NOMO-1 (cell line): ENCODE results near the gene SPARC.

Source experiments
- DNase-seq, 2 experiments: peaks; one replicate each; lab custom pipeline; 2025; ENCODE audit not compliant: unreplicated experiment in 2 of 2; lab: John Stamatoyannopoulos, UW

Gene SPARC

GRCh38 chr5:151661968-151662732 lies 24.6 kb downstream of the SPARC start:
- no peak for DNase-seq

GRCh38 chr5:151660616-151661495 lies 25.9 kb downstream of the SPARC start:
- no peak for DNase-seq

DNA sequence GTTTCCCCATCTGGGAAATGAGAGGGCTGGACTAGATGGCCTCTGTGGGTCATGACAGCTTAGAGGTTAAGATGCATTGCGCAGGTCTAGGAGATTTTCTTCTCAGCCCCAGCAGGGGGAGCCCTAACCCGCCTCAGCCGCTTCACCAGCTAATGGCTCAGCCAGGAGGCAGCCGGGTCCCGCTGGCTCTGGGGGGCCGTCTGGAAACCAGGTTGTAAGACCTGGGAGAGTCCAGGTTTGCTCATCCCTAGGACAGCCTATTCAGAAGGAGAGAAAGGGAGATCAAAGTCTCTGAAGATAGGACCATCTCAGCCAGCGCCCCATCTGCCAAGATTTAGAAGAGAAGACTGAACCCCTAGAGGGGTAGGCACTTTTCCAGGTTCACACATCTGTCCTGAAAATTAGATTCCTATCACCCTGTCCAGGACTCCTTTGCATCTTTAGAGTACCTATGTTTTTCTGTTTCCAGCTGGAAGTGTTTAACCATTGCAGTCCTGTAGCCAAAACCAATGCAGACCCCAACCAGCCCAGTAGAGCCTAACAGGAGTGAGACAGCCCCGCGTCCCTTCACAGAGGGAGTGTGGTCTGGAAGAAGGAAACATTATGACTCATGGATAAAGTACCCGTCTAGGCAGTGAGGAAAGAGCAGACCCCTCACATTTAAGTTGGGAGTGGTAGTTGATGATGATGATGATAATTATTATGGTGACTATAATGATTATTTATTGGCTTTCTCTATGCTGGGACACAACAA lies 27.5 kb downstream of the SPARC start:
- DNase-seq = peak; percentile 67 to 68

DNA sequence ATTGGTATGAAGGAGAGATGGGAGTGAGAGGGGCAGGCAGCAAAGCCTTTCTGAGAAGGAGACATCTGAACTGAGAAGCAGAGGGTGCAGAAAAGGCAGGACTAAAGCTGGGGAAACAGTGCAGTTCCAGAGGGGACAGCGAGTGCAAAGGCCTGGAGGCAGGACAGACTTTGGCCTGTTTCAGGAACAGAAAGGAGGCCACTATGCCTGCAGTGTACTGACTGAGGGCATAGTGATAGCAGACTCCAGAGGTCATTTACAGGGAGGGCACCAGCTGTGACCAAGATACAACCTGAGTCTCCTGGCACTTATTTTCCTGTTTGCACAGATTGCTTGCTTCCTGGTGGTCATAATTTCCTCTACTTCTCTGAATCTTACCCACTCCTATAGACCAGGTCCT lies 29.6 kb downstream of the SPARC start:
- no peak for DNase-seq

DNA sequence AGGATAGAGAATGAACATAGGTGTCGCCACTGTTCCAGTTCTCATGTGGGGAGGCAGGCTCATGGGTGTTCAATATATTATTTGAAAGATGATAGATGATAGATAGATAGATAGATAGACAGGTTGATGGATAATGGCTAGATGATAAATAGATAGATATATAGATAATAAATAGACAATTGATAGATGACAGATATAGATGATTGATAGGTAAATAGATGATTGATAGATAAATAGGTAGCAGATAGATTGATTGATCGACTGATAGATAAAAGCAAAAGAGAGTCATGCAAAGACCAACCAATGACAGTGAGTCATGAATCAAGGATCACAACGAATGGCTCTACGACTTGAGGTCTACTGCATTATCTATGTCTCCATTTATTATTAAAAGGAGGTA lies 30.4 kb downstream of the SPARC start:
- no peak for DNase-seq

DNA sequence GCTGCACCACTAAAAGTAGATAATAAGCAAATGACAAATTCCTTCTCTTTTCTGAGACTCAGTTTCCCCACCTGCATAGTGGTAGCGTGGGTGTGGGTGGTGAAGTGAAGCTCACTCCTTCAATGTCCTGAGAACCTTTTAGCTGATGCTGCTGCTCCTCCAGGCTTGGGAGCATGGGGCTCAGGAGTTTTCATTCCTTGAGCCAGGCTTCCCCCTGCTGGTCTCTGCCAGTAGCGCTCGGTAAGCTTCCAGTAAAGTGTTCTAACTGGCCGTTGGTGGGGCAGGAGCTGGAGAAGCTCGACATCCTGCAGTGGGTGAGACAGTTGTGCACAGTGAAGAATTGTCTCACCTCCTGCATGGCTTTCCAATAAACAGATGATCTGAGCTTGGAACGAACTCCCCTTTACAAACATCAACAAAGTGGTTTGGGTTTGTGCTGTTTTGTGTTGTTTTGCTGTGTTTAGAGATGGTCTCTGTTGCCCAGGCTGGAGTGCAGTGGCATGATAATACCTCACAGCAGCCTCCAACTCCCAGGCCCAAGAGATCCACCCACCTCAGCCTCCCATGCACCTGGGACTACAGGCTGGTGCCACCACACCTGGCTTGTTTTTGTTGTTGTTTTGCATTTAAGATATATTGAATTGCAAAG lies 34.6 kb downstream of the SPARC start:
- peak; percentile 49 to 69 for DNase-seq

- no peak for DNase-seq
Observed at GRCh38 chr5:151648988-151649387, 37.7 kb downstream of the SPARC start.

- DNase-seq = no peak
Observed at GRCh38 chr5:151648089-151648488, 38.6 kb downstream of the SPARC start.

DNA sequence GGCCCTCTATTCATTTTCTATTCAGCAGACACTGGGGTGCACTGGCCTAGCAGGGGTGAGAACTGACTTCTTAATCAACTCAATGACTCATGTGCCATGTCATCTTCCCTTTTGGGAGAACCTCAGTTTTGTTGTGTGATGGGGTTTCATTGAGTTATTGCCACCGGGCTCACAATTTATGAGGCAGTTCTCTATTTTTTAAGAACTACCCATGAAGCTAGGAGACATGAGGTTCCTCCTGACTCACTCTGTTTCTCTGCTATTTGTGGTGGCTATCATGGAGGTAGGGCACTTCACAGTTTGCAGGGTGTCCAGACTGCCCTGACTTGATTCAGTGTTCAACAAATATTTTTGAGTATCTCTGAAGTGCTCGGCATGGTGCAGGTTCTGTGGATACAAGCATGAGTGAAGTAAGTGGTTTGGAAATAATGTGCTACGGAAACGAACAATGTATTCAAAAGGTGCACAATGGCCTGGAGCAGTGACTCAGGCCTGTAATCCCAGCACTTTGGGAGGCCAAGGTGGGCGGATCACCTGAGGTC lies 39.3 kb downstream of the SPARC start:
- DNase-seq = peak; percentile 78 to 95

GRCh38 chr5:151646334-151646733 lies 40.4 kb downstream of the SPARC start:
- DNase-seq = no peak

DNA sequence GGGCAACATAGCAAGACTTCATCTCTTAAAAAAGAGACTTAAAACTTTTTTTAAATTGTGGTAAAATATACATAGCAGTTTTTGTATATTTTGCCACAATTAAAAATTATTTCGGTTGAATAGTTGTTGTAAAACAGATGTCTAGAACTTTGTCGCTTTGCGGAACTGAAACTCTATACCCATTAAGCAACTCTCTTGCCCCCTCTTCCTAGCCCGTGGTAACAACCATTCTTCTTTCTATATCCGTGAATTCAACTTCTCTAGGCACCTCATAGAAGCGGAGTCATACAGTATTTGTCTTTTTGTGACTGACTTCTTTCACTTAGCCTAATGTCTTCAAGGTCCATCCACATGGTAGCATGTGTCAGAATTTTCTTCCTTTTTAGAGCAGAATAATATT lies 43.3 kb downstream of the SPARC start:
- DNase-seq = peak; percentile 76 to 88

DNA sequence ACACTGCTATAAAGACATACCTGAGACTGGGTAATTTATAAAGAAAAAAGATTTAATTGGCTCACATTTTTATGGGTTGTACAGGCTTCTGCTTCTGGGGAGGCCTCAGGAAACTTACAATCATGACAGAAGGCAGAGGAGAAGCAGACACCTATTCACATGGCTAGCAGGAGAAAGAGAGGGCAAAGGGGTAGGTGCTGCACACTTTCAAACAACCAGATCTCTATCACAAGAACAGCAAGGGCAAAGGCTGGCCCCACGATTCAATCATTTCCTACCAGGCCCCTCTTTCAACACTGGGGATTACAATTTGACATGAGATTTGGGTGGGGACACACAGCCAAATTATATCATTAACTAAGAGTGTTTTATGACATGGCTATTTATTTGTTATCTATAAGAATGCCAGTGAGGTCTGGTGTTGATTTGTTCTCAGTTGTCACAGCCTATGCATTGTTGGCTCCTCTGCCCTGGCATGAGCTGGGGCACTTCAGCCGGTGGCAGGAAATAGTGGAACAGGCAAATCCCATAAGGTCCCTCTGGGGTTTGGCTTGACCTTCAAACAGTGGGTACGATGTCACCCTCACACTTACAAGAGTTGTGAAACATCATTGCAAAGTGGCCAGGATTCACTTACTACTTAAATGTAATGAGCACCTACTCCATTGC lies 44.1 kb downstream of the SPARC start:
- DNase-seq = no peak

- DNase-seq = no peak
Observed at GRCh38 chr5:151638619-151639018, 48.1 kb downstream of the SPARC start.

GRCh38 chr5:151637676-151638075 lies 49.0 kb downstream of the SPARC start:
- DNase-seq = no peak

- DNase-seq = no peak
Observed at GRCh38 chr5:151633892-151634291, 52.8 kb downstream of the SPARC start.

DNA sequence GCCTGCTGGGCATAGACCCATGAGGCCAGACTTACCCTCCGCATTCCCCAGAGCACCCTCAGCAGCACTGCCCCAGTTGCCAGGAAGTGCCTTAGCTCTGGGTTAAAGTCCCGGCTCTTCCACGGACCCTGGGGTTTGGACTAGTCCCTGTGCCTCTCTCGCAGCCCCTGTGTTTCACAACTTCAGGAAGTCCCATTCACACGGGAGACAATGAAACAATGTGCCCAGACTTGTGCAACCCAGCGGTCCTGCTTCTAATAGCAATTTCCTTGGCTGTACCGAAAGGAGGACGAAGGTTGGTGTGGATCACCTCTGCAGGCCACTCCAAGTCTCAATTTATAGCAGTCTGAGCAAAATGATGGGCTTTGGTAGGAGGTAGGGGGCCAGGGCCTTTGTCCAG lies 53.8 kb downstream of the SPARC start:
- no peak for DNase-seq

DNA sequence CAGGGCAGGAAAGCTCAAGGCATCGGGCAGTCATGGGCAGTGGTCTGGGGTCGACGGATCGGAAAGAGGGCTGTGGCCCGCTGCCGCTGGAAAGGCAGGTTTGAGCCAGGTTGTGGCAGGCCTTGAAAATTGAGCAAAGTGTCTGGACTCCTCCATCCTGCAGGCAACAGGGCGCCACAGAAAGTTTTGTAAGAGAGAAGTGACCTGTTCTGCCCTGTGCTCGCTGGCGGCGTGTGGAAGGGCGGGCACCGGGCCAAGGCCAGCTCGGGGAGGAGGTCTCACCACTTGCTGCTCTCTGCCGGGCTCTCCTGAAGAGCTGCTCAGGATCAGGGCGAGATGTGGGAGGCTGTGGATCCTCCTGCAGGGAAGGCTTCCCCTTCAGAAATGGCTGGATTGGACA lies 54.2 kb downstream of the SPARC start:
- no peak for DNase-seq

DNA sequence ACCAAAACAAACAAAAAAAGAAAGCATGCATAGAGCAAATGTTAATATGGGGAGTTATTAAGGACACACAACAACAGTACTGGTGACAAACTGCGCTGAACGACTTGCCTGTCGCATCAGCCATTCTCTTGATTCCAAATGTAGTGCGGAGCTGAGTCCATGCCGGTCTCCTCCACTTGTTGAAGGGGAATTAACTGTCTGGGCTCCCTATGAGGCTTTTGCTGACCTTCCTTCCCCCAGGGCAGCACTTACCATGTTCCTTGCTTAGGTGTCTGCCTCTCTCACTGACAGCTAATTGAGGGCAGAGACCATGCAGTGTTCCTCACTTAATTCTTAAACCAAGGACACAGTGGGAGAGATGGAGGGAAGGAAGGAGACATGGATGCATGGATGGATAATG lies 54.8 kb downstream of the SPARC start:
- DNase-seq = no peak

GRCh38 chr5:151630088-151630487 lies 56.6 kb downstream of the SPARC start:
- no peak for DNase-seq
